ENCODE data around the gene GNG11. TPM values are rescaled to one million over a fixed set of nuclear protein-coding genes. Genes with fewer than 3 reads are reported as not detected.

GNG11 gene
- polyA plus RNA-seq, 1 donor (not counting 4 experiments of a cell fraction or from before 2014, with no cell fraction given) = 1.0 TPM

DNA sequence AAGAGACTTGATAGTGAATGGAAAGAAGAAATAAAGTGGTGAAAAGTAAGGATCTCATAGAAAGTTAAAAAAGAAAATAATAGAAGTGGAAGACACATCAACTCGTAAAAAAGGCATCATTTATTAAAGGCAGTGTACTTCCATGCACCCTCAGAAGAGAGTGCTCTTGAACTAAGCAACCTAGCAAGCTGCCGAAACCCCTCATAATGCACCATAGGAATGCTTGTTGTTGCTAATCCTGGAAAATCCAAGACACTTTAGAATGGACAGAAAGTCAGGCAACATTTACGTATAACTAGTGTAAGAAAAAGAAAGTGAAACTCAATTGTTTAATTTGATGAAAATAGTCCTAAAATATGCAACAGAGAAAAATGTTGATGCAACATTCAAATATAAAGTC is 43.8 kb upstream of the GNG11 start:
- Histone ChIP-seq H4K20me1 (ENCODE audit: control insufficient read depth, extremely low read depth, insufficient read depth, low read length) (no peaks in the 10 kb centered on the region), H3K4me1 (ENCODE audit: control insufficient read depth, extremely low read depth, insufficient read depth, low read length) (no peaks in the 10 kb centered on the region), H3K9ac (ENCODE audit: control insufficient read depth, extremely low read depth, insufficient read depth, low read length) (no peak overlapping the region), H3K4me3 (ENCODE audit: control insufficient read depth in 2 of 3, extremely low read depth in 1 of 3, insufficient read depth in 2 of 3, low read depth in 1 of 3, low read length in 3 of 3) (no peak overlapping the region), H3K9me3 (ENCODE audit: control insufficient read depth, low read depth, low read length) (peaks cover 4% of the 10 kb centered on the region), H3K27me3 (ENCODE audit: control insufficient read depth, extremely low read depth, insufficient read depth, low read length) (no peaks in the 10 kb centered on the region), H3K9me1 (ENCODE audit: control insufficient read depth, extremely low read depth, insufficient read depth, low read length) (no peaks in the 10 kb centered on the region), H2AFZ (ENCODE audit: control insufficient read depth, low read length) (no peak overlapping the region), H3K4me2 (ENCODE audit: control insufficient read depth, extremely low read depth, insufficient read depth, low read depth, low read length) (no peak overlapping the region), H3K36me3 (ENCODE audit: control insufficient read depth in 2 of 2, extremely low read depth in 1 of 2, insufficient read depth in 2 of 2, low read length in 2 of 2) (no peaks in the 10 kb centered on the region), H3K79me2 (ENCODE audit: control insufficient read depth, insufficient read depth, low read length) (no peaks in the 10 kb centered on the region), H3K27ac (ENCODE audit: control insufficient read depth, insufficient read depth, low read length) (no peak overlapping the region)
- dilution Hi-C loops (cut with MboI; ENCODE audit: extremely low pct_ligation_motif_present, low sequenced_read_pairs) = no loop called here
- DNase-seq (ENCODE audit: low read depth, low spot score) (no peak), FAIRE-seq (no peak)
- TF ChIP-seq, protein P1, sequence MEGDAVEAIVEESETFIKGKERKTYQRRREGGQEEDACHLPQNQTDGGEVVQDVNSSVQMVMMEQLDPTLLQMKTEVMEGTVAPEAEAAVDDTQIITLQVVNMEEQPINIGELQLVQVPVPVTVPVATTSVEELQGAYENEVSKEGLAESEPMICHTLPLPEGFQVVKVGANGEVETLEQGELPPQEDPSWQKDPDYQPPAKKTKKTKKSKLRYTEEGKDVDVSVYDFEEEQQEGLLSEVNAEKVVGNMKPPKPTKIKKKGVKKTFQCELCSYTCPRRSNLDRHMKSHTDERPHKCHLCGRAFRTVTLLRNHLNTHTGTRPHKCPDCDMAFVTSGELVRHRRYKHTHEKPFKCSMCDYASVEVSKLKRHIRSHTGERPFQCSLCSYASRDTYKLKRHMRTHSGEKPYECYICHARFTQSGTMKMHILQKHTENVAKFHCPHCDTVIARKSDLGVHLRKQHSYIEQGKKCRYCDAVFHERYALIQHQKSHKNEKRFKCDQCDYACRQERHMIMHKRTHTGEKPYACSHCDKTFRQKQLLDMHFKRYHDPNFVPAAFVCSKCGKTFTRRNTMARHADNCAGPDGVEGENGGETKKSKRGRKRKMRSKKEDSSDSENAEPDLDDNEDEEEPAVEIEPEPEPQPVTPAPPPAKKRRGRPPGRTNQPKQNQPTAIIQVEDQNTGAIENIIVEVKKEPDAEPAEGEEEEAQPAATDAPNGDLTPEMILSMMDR (optimal IDR thresholded peaks at IDR 0.05 in 1 of 3, IDR thresholded peaks at IDR 0.05 in 1 of 3, conservative IDR thresholded peaks at IDR 0.05 in 1 of 3; ENCODE audit: extremely low read depth in 1 of 3, insufficient read depth in 2 of 3, low read length in 3 of 3) = no peak
- TF ChIP-seq EZH2 (IDR thresholded peaks at IDR 0.05; ENCODE audit: low read length) = no peak

DNA sequence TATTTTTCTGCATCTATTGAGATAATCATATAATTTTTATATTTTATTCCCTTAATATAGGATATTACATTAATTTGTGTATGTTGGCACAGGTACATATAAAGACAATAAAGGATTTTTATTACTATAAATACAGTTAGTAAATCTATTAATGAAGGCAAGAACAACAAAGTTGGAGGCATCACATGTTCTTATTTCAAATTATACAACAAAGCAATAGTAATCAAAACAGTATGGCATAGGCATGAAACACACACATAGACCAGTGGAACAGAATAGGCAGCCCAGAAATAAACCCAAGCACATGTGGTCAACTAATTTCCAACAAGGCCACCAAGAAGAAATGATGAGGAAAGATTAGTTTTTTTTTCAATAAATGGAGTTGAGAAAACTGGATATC is 42.2 kb upstream of the GNG11 start:
- Histone ChIP-seq H3K79me2 (ENCODE audit: control insufficient read depth, insufficient read depth, low read length) (no peaks in the 10 kb centered on the region), H3K36me3 (ENCODE audit: control insufficient read depth in 2 of 2, extremely low read depth in 1 of 2, insufficient read depth in 2 of 2, low read length in 2 of 2) (no peaks in the 10 kb centered on the region), H3K27me3 (ENCODE audit: control insufficient read depth, extremely low read depth, insufficient read depth, low read length) (no peaks in the 10 kb centered on the region), H2AFZ (ENCODE audit: control insufficient read depth, low read length) (no peak overlapping the region), H3K9me1 (ENCODE audit: control insufficient read depth, extremely low read depth, insufficient read depth, low read length) (no peaks in the 10 kb centered on the region), H4K20me1 (ENCODE audit: control insufficient read depth, extremely low read depth, insufficient read depth, low read length) (no peaks in the 10 kb centered on the region), H3K4me1 (ENCODE audit: control insufficient read depth, extremely low read depth, insufficient read depth, low read length) (no peaks in the 10 kb centered on the region), H3K4me3 (ENCODE audit: control insufficient read depth in 2 of 3, extremely low read depth in 1 of 3, insufficient read depth in 2 of 3, low read depth in 1 of 3, low read length in 3 of 3) (no peak overlapping the region), H3K4me2 (ENCODE audit: control insufficient read depth, extremely low read depth, insufficient read depth, low read depth, low read length) (no peak overlapping the region), H3K9me3 (ENCODE audit: control insufficient read depth, low read depth, low read length) (peaks cover 4% of the 10 kb centered on the region), H3K9ac (ENCODE audit: control insufficient read depth, extremely low read depth, insufficient read depth, low read length) (no peak overlapping the region), H3K27ac (ENCODE audit: control insufficient read depth, insufficient read depth, low read length) (no peak overlapping the region)
- no peak for TF ChIP-seq EZH2 (IDR thresholded peaks at IDR 0.05; ENCODE audit: low read length)
- TF ChIP-seq, protein P1 (optimal IDR thresholded peaks at IDR 0.05 in 1 of 3, IDR thresholded peaks at IDR 0.05 in 1 of 3, conservative IDR thresholded peaks at IDR 0.05 in 1 of 3; ENCODE audit: extremely low read depth in 1 of 3, insufficient read depth in 2 of 3, low read length in 3 of 3) = no peak
- no peak for DNase-seq (ENCODE audit: low read depth, low spot score)
- no peak for FAIRE-seq
- dilution Hi-C loops (cut with MboI; ENCODE audit: extremely low pct_ligation_motif_present, low sequenced_read_pairs) = no loop called here

All from keratinocyte (primary cell).